ENCODE results near the gene DHX30. TPM values are rescaled to one million over a fixed set of nuclear protein-coding genes. Genes with fewer than 3 reads are reported as not detected.

DHX30 gene
- total RNA-seq, 2 donors from 2014 or later: 62.2 to 84.4 TPM

DNA sequence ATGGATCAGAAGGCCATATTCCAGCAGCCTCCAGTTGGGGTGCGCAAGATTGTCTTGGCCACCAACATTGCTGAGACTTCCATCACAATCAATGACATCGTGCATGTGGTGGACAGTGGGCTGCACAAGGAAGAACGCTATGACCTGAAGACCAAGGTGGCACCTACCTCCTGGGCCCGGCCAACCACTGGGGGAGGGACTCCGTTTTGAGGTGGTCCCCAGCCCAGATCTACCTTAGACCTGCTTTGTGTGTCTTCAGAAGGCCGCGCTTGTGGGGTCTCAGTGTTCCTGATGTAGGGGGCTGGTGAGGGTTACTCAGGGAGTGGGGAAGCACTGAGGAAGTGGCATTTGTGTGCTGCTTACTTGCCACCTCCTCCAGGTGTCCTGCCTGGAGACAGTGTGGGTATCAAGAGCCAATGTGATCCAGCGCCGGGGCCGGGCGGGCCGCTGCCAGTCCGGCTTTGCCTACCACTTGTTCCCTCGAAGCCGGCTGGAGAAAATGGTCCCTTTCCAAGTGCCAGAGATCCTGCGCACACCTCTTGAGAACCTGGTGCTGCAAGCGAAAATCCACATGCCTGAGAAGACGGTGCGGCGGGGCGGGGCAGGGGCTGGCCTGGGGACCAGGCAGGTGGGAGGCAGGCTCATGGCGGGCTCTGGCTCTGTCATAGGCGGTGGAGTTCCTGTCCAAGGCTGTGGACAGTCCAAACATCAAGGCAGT lies 45.0 kb downstream of the DHX30 start:
- ATAC-seq (no peak), DNase-seq (ENCODE audit: low spot score in 2 of 2) (no peak)
- Mint-ChIP-seq H3K9me3 (no peaks in the 10 kb centered on the region), H3K36me3 (no peaks in the 10 kb centered on the region), H3K27ac (no peak overlapping the region)

DNA sequence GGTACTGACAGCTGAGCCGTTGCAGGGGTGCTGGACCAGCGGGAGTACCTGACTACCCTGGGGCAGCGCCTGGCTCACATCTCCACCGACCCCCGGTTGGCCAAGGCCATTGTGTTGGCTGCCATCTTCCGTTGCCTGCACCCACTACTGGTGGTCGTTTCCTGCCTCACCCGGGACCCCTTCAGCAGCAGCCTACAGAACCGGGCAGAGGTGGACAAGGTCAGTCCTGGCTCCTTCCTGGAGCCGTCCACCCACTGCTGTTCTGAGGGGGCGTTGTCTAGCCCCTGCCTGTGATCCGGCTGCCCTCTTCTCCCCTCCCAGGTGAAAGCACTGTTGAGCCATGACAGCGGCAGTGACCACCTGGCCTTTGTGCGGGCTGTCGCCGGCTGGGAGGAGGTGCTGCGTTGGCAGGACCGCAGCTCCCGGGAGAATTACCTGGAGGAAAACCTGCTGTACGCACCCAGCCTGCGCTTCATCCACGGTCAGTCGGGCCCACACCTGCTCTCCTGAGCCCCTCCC lies 45.7 kb downstream of the DHX30 start:
- H3K36me3 Mint-ChIP-seq: no peaks in the 10 kb centered on the region
- no peak for ATAC-seq
- H3K27ac Mint-ChIP-seq: no peak overlapping the region

DNA sequence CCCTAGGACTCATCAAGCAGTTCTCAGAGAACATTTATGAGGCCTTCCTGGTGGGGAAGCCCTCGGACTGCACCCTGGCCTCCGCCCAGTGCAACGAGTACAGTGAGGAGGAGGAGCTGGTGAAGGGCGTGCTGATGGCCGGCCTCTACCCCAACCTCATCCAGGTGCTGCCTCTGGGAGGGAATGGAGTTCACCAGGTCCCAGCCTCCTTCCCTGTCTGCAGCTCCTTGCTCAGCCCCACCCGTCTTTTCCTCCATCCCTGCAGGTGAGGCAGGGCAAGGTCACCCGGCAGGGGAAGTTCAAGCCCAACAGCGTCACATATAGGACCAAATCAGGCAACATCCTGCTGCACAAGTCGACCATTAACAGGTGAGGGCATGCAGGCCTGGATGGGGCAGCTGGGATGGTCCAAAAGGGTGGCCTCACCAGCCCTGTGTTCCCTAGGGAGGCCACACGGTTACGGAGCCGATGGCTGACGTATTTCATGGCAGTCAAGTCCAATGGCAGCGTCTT lies 46.3 kb downstream of the DHX30 start:
- H3K36me3 Mint-ChIP-seq: no peaks in the 10 kb centered on the region
- no peak for DNase-seq (ENCODE audit: low spot score in 2 of 2)
- ATAC-seq: no peak
- no peaks in the 10 kb centered on the region for H3K9me3 Mint-ChIP-seq
- H3K27ac Mint-ChIP-seq: peak overlapping the region in 1 of 2 donors; percentile 87

More for the DNA sequence above, 45.7 kb downstream of the DHX30 start:
- H3K9me3 Mint-ChIP-seq: no peaks in the 10 kb centered on the region
- no peak for DNase-seq (ENCODE audit: low spot score in 2 of 2)

DNA sequence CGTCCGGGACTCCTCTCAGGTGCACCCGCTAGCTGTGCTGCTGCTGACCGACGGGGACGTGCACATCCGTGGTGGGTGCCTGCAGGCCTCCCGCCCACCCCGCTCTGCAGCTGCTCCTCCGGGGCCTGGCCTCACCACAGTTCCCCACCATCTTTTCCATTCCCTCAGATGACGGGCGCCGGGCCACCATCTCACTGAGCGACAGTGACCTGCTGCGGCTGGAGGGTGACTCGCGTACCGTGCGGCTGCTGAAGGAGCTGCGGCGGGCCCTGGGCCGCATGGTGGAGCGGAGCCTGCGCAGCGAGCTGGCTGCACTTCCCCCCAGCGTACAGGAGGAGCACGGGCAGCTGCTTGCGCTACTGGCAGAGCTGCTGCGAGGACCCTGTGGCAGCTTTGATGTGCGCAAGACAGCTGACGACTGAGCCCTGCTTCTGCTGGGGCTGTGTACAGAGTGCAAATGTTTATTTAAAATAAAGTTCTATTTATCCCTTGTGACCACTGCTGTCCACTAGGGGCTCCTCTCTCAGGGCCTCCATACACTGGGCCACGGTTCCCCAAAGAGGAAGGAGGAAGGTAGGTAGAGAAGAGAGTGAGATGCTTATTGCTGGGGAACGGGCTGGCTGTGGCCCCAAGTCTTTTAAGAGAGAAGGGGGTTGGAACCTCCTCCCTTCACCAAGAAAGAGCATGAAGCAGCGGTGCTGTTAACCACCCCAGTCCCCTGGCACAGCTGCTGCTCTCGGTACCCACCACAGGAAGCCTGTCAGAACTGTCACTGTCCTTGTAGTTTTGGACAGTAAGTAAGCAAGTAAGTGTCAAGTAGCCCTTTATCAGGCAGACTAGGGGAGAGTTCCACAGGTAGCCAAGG lies 47.0 kb downstream of the DHX30 start:
- peak in 1 of 2 donors; percentile 15 for ATAC-seq
- Mint-ChIP-seq H3K36me3 (no peaks in the 10 kb centered on the region), H3K9me3 (no peaks in the 10 kb centered on the region), H3K27ac (peak overlapping the region in 1 of 2 donors; percentile 58)
- DNase-seq (ENCODE audit: low spot score in 2 of 2): no peak

DNA sequence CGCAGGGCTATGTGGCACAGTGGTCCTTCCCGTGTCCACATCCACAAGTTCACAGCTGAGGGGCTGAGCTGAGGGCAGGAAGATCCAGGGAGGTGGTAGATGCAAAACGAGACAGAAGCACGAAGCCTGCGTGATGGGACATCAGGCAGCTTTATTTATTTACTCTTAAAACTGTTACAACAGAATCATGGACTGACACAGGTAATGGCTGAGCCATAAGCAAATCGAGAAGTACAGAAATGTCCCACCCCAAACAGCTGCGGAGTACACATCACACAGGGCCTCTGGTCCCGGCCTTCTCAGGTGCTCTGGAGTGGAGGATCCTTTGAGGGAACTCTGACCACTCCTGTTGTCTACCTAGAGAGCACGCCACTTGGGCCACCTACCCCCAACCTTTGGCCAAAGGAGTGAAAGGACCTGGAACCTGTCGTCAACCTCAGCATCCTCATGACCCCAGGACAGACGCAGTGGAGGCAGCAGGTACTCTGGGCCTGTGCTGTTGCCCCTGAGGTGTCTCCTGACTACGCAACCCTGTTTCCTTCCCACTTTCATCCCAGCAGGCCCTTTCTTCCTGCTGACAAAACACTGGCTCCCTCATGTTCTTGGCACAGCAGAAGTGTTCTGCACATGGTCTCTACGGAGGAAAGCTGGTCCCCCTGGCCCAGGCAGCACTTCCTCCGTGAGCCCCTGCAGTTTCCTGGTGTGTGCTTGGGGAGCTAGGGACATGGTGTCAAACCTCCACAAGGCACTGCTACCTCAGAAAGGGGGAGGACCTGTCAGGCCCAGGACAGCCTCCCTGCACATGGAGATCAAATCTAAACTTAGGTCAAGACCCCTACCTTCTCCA lies 47.8 kb downstream of the DHX30 start:
- no peak for ATAC-seq
- Mint-ChIP-seq H3K27ac (peak overlapping the region; percentile 5 to 86), H3K9me3 (no peaks in the 10 kb centered on the region), H3K36me3 (no peaks in the 10 kb centered on the region)
- no peak for DNase-seq (ENCODE audit: low spot score in 2 of 2)

DNA sequence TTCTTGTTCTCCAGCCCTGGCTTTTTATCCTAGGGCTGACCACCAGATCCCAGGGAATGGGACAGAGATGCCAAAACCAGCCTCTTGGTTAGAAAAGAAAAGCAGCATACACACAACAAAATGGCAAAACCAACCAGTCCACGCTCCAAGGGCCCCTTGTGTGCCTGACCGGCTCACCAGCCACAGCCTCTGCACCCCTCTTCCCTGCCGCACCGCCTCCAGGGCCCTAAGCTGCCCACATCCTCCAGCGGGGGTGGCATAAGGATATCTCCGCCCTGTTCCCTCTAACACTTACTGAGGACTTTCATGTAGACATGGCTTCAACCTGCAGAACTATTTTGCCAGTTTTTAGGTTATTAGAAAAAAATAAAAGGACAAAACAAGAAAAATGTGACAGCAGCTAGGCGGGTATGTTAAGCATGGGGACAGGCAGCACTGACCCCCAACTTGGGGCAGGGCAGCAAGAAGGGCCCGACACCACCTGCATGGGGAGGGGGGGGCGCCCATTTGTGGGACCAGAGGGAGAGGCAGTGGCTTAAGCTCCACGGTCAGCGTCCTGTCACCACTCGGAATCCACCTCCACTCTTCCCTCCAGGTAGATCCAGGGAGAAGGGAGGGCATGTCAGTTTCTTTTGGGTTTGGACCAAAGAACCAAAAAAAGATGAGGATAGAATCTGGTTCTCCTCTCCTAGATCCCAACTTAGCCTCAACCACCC lies 49.1 kb downstream of the DHX30 start:
- H3K9me3 Mint-ChIP-seq: no peaks in the 10 kb centered on the region
- DNase-seq (ENCODE audit: low spot score in 2 of 2) (no peak), ATAC-seq (no peak)
- H3K36me3 Mint-ChIP-seq: no peaks in the 10 kb centered on the region
- H3K27ac Mint-ChIP-seq: peak overlapping the region; percentile 19 to 77

DNA sequence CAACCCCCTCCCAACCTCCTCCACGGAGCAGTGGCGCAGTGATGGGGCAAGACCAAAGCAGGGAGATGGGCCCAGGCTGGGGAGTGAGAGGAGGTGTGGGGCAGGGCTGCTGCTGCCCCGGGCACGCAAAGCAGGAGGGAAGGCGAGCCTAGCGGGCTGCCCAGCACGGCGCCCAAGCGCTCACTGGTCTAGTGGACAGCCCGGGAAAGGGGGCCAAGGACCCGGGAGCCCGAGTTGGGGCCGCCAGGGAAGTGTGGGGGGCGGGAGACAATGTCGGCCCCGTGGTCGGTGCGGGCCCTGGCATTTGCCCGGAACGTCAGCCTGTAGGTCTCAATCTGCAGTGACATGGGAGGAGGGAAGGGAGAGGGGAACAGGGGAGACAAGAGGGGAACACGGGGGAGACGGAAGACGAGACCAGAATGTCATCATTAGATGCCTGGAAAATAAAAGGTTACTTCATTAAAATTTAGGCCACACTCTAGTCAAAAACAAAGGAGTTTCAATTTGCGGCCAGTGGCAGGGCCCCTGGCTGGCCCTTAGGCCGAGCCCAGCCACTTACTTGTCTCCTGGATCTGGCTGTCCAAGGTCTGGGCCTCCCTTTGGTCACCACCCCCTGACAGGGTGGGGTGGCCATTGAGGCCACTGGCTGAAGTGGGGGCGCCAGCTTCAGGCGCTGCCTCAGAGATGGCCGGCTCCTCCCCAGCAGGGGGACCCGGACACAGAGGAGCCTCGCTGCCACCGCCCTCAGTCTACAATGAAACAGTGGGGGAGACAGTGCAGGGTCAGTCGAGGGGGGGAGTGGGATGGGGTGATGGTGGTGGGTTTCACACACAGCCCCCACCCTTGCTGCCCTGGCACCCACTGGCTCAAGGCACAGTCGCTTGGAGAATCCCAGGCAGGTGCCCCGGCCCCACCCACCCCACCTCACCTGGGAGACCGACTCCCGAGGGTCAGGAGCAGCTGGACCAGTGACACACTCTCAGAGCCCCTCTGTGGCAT lies 50.0 kb downstream of the DHX30 start:
- DNase-seq (ENCODE audit: low spot score in 2 of 2) (no peak), ATAC-seq (no peak)
- Mint-ChIP-seq H3K36me3 (no peaks in the 10 kb centered on the region), H3K9me3 (no peaks in the 10 kb centered on the region), H3K27ac (peak overlapping the region in 1 of 2 donors; percentile 67)

DNA sequence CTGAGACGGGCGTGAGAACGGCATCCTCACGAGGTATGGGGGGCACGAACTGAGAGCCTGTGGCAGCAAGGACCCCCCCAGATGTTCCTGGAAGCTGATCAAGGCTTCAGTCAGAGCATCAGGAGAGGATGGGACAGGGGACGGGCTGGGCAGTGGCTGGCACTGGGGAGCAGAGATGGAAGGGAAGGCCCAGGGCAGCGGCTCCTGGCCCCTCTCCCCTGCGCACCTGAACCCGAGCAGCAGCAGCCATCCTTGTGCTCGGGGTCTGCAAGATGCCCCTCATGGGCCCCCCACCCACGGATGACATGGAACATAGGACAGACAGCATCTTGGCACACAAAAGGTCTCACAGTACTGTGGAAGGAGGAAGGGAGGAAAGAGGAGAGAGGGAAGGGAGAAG lies 51.3 kb downstream of the DHX30 start:
- H3K36me3 Mint-ChIP-seq: no peaks in the 10 kb centered on the region
- DNase-seq (ENCODE audit: low spot score in 2 of 2) (no peak), ATAC-seq (no peak)
- H3K9me3 Mint-ChIP-seq: no peaks in the 10 kb centered on the region
- H3K27ac Mint-ChIP-seq: peak overlapping the region; percentile 38 to 85

DNA sequence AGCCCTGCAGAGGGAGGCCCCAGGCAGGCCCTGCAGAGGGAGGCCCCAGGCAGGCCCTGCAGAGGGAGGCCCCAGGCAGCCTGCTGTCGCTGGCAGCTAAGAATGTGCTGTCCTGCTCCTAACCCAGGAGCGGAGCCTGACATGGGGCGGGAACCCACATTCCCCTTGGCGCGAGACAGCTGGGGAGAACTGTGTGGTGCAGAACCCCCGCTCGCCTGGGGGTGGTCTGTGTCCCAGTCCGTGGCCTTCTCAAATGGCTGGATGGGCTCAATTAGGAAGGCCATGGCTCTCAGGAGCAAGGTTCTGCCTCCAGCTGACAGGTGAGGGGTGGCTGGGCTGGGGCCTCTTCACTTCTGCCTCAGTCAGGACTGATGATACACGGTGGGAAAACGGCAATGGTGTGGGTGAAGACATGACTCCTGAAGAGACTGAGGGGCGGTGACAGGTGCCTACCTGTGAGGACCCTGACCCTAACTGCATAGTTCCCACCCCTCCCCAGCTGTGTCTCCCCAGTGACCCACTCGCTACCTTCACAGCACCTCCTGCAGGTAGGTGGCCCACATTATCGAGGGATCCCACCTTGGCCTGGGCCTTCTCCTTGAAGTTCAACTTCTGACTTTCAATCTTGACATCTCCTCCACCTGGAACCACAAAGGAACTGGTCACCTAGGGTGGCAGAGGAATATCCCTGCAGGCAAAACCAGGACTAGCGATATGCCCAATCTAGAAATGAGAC lies 52.0 kb downstream of the DHX30 start:
- ATAC-seq: peak in 1 of 2 donors; percentile 18
- no peaks in the 10 kb centered on the region for H3K9me3 Mint-ChIP-seq
- H3K27ac Mint-ChIP-seq: peak overlapping the region in 1 of 2 donors; percentile 38
- no peaks in the 10 kb centered on the region for H3K36me3 Mint-ChIP-seq
- DNase-seq (ENCODE audit: low spot score in 2 of 2): no peak

DNA sequence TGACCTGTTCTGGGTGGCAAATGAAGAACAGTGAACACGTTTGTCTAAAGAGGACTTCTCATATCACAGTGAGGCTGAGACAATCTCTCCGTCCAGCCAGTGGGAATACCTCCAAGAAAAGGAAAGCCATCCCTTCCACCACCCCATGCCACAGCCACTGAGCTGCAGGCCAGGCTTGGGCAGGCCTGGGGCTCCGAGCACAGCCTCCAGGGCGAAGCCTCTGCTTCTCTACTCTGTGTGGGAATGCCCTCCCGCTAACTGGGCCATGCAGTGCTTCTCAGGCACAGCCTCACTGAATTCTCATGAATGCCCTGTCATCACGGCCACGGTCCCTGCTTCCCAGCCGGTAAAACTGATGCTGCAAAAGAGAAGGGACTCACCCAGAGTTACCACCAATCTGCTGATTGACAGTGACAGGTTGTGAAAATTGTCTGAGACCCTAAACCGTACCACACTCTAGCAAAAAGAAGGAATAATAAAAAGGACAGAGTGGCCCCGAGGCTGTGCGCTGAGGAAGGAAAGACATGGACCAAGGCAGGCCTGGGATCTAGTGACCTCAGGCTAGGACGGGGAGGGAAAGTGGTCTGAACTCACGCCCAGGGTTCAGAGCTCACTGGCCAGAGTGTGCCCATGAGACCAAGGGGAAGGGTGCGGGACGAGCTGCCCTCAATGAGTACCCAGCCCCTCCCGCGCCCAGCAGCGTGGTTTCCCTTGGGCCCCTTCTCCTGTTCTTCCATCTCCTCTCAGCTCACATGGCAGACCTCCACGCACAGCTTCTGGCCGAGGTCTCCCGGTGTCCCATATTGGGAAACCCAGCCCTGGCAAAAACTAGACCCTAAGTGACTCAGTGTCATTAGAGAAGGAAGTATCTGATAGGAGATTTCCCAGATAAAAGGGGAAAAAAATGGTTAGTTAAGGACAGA lies 52.8 kb downstream of the DHX30 start:
- Mint-ChIP-seq H3K27ac (peak overlapping the region in 1 of 2 donors; percentile 83), H3K36me3 (no peaks in the 10 kb centered on the region), H3K9me3 (no peaks in the 10 kb centered on the region)
- no peak for DNase-seq (ENCODE audit: low spot score in 2 of 2)
- no peak for ATAC-seq

DNA sequence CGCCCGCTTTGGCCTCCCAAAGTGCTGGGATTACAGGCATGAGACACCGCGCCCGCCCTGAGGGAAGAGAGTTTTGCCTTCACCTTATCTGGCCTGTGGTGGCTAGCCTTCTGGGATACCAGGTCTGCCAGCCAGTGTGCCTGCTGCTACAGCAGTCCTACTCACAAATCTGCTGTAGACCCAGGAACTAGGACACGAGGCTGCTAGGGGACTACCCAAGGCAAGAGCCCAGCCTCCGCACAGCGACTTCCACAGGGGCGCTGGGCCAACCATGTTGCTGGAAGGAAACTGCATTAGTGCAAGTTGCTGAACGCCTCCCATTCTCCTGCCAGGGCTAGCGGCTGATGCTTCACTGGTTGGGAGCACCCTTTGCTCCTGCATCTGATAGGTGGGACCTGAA lies 53.7 kb downstream of the DHX30 start:
- Mint-ChIP-seq H3K27ac (no peak overlapping the region), H3K36me3 (no peaks in the 10 kb centered on the region), H3K9me3 (no peaks in the 10 kb centered on the region)
- DNase-seq (ENCODE audit: low spot score in 2 of 2) (no peak), ATAC-seq (no peak)

DNA sequence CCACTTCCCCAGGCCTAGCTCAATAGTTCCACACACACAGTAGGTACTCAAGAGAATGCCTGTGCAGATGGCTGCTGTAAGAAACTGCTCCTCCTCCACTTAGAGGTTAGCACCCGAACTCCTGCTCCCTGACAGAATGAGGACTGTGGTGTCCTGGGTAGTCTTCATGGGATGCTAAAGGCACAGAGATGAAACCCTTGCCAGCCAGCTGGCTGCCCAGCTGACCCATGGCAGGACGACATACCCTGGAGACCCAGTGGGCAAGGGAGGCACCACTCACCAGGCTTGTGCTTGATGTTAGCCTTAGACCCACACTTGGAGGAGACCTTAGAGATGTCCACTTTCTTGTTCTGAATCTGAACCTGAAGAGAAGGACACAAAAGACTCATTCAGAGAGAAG lies 54.2 kb downstream of the DHX30 start:
- Mint-ChIP-seq H3K27ac (peak overlapping the region in 1 of 2 donors; percentile 19), H3K9me3 (no peaks in the 10 kb centered on the region), H3K36me3 (no peaks in the 10 kb centered on the region)
- DNase-seq (ENCODE audit: low spot score in 2 of 2): no peak
- no peak for ATAC-seq

DNA sequence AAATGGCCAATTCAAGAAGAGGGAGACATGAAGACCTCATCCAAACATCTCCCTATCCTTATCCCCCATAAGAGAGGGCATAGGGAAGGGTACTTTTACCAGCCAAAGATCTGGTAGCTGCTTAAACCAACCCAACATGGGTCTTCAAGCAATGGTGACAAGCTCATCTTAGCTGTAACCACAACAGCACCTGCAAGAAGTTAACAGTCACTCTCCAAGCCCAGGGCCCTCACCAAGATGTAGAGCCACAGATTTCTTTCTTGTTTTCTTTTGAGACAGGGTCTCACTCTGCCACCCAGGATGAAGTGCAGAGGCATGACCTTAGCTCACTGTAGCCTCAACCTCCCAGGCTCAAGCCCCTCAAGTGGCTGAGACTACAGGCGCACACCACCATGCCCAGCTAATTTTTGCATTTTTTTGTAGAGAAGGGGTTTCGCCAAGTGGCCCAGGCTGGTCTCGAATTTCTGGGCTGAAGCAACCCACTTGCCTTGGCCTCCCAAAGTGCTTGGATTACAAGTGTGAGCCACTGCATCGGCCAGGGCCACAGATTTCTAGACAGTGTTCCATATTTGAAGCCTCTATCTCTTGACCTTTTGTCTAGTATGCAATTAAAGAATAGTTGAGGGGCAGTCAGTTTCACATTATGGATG lies 57.1 kb downstream of the DHX30 start:
- Mint-ChIP-seq H3K27ac (no peak overlapping the region), H3K36me3 (no peaks in the 10 kb centered on the region), H3K9me3 (no peaks in the 10 kb centered on the region)
- no peak for ATAC-seq
- no peak for DNase-seq (ENCODE audit: low spot score in 2 of 2)
